Adrenal gland (tissue), 5 donors: Measurements from ENCODE around the gene TEX14.
"Not testable (repeated sequence)": the region's sequence is repeated elsewhere in the genome, so short reads cannot be mapped to it uniquely, and the experiment has no call there.

Experiments used
- CTCF ChIP-seq, 6 experiments: fragments of 450-650 bp in 4 of 6; fragments of 200-600 bp in 2 of 6; sonication (generic) in 1 of 6; IDR thresholded peaks; 1 replicate in 5 of 6; 2 replicates in 1 of 6; pipeline versions ENCODE4 v1.5.1 to v1.8.0; 2016 to 2021; ENCODE audit warnings: antibody characterized with exemption in 6 of 6, mild to moderate bottlenecking in 2 of 6, moderate library complexity in 1 of 6
- POLR2A ChIP-seq, 2 donors: fragments of 450-650 bp; IDR thresholded peaks; one replicate each; pipeline ENCODE4 v1.6.1; 2017; ENCODE audit warnings: antibody characterized with exemption in 2 of 2, mild to moderate bottlenecking in 2 of 2, moderate library complexity in 1 of 2
- donor health status: DM: no; HTN: no; CAD: no.

- TF ChIP-seq CTCF, POLR2A (IDR thresholded peaks at IDR 0.05): not testable (repeated sequence)
Observed at GRCh38 chr17:58690033-58690432, 1.8 kb downstream of the TEX14 start.
